K562 (cell line): ENCODE measurements around the gene HLCS. TPM values are rescaled to one million over a fixed set of nuclear protein-coding genes. Genes with fewer than 3 reads are reported as not detected.

Experiments used
- ARNT ChIP-seq, 2 experiments: fragments of 450-650 bp; IDR thresholded peaks; 2 replicates each; pipeline ENCODE4 v1.6.1; 2016; ENCODE audit warnings: mild to moderate bottlenecking in 1 of 2
- CHD2 ChIP-seq: IDR thresholded peaks from 2 replicates; pipeline ENCODE4 v1.6.1; 2011; ENCODE audit warnings: low read depth, low read length
- EGR1 ChIP-seq: fragments of 450-650 bp; conservative IDR thresholded peaks from 2 replicates; pipeline ENCODE4 v1.6.1; 2017; ENCODE audit warnings: mild to moderate bottlenecking
- FOXK1 ChIP-seq: sonication (generic); formaldehyde crosslinking; IDR thresholded peaks from 2 replicates; pipeline ENCODE4 v1.8.0; 2022; ENCODE audit warnings: missing genetic modification reagents, mild to moderate bottlenecking, borderline replicate concordance
- MAZ ChIP-seq, 2 experiments: fragments of 450-650 bp in 1 of 2; sonication (generic) in 1 of 2; formaldehyde crosslinking; IDR thresholded peaks in 1 of 2; conservative IDR thresholded peaks in 1 of 2; 2 replicates each; pipeline versions ENCODE4 v1.4.0 to v1.5.0; 2020; ENCODE audit warnings: mild to moderate bottlenecking in 1 of 2, missing genetic modification reagents in 1 of 2
- MCM7 ChIP-seq, 2 experiments: fragments of 450-650 bp; IDR thresholded peaks; 2 replicates each; pipeline ENCODE4 v1.6.1; 2016 to 2018
- NBN ChIP-seq: fragments of 450-650 bp; IDR thresholded peaks from 2 replicates; pipeline ENCODE4 v1.6.1; 2016; ENCODE audit warnings: low read depth, mild to moderate bottlenecking
- RAD21 ChIP-seq, 2 experiments: fragments of 250-450 bp in 1 of 2; fragments of 450-650 bp in 1 of 2; sonication (Bioruptor Pico) in 1 of 2; formaldehyde crosslinking in 1 of 2; IDR thresholded peaks in 1 of 2; conservative IDR thresholded peaks in 1 of 2; 2 replicates each; pipeline versions ENCODE4 v1.4.0 to v1.8.0; 2020 to 2022; ENCODE audit warnings: mild to moderate bottlenecking in 2 of 2, moderate library complexity in 1 of 2
- RBFOX2 ChIP-seq: fragments of 200-400 bp; formaldehyde crosslinking; IDR thresholded peaks from 2 replicates; pipeline ENCODE4 v1.6.1; 2017; ENCODE audit warnings: low read depth, mild to moderate bottlenecking, low read length, moderate library complexity
- SIN3B ChIP-seq: fragments of 450-650 bp; IDR thresholded peaks from 2 replicates; pipeline ENCODE4 v1.6.1; 2017; ENCODE audit warnings: low read depth, mild to moderate bottlenecking, moderate library complexity
- SUPT5H ChIP-seq: fragments of 450-650 bp; IDR thresholded peaks from 2 replicates; pipeline ENCODE4 v1.6.1; 2016
- ZBTB9 ChIP-seq: fragments of 450-650 bp; formaldehyde crosslinking; IDR thresholded peaks from 2 replicates; pipeline ENCODE4 v1.4.0; 2020; ENCODE audit warnings: mild to moderate bottlenecking, moderate library complexity
- polyA plus RNA-seq, 8 experiments: library from polyadenylated mRNA; depleted of rRNA in 4 of 8; stranded (reverse) in 5 of 8; unstranded in 3 of 8; fragments of >200 nt; fragmentation: Nextera tagmentation in 2 of 8; fragmentation: Illumina TruSeq in 1 of 8; extraction: Ambion mirVana in 2 of 8; extraction: Trizol in 1 of 8; gene quantifications; 2 replicates each; pipeline versions ENCODE4 v1.2.1 to v1.2.3, GENCODE V29; 2011 to 2014; ENCODE audit warnings: inconsistent platforms in 1 of 8, missing spikeins in 1 of 8
- total RNA-seq, 7 experiments: library from RNA; depleted of rRNA in 6 of 7; stranded (reverse); fragments of >200 nt in 6 of 7; fragmentation: Illumina TruSeq in 2 of 7; extraction: Trizol in 2 of 7; gene quantifications; 2 replicates each; pipeline versions ENCODE4 v1.2.1 to v1.2.3, GENCODE V29; 2011 to 2021; ENCODE audit warnings: low replicate concordance in 1 of 7
- TF ChIP-seq, protein P1 (sequence below), 2 experiments: fragments of 450-650 bp; formaldehyde crosslinking in 1 of 2; IDR thresholded peaks; 2 replicates each; pipeline versions ENCODE4 v1.4.0 to v1.6.1; 2014 to 2020; ENCODE audit warnings: mild to moderate bottlenecking in 2 of 2, borderline replicate concordance in 1 of 2, low read depth in 1 of 2
- TF ChIP-seq, protein P2 (sequence below): fragments of 450-650 bp; formaldehyde crosslinking; IDR thresholded peaks from 2 replicates; pipeline ENCODE4 v1.4.0; 2020; ENCODE audit warnings: mild to moderate bottlenecking, moderate library complexity
- TF ChIP-seq, protein P3 (sequence below): fragments of 450-650 bp; formaldehyde crosslinking; IDR thresholded peaks from 2 replicates; pipeline ENCODE4 v1.4.0; 2022; ENCODE audit warnings: missing genetic modification characterization

Gene HLCS
- total and polyA plus RNA-seq, 9 of the 15 experiments (the other 6 are each of a cell fraction or from before 2014, with no cell fraction given), result 3.0 to 21.5 (median 17.1) TPM

- TF ChIP-seq, protein P1, sequence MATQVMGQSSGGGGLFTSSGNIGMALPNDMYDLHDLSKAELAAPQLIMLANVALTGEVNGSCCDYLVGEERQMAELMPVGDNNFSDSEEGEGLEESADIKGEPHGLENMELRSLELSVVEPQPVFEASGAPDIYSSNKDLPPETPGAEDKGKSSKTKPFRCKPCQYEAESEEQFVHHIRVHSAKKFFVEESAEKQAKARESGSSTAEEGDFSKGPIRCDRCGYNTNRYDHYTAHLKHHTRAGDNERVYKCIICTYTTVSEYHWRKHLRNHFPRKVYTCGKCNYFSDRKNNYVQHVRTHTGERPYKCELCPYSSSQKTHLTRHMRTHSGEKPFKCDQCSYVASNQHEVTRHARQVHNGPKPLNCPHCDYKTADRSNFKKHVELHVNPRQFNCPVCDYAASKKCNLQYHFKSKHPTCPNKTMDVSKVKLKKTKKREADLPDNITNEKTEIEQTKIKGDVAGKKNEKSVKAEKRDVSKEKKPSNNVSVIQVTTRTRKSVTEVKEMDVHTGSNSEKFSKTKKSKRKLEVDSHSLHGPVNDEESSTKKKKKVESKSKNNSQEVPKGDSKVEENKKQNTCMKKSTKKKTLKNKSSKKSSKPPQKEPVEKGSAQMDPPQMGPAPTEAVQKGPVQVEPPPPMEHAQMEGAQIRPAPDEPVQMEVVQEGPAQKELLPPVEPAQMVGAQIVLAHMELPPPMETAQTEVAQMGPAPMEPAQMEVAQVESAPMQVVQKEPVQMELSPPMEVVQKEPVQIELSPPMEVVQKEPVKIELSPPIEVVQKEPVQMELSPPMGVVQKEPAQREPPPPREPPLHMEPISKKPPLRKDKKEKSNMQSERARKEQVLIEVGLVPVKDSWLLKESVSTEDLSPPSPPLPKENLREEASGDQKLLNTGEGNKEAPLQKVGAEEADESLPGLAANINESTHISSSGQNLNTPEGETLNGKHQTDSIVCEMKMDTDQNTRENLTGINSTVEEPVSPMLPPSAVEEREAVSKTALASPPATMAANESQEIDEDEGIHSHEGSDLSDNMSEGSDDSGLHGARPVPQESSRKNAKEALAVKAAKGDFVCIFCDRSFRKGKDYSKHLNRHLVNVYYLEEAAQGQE (IDR thresholded peaks at IDR 0.05; ENCODE audit: borderline replicate concordance), result peak; percentile 79; the same call in 1 of the 2 replicates
- TF ChIP-seq, protein P1 (CRISPR knock-in tag; IDR thresholded peaks at IDR 0.05; ENCODE audit: low read depth), result 0 out of 2 replicates have a peak, but pooled peaks have one; percentile 25
- TF ChIP-seq MCM7 (IDR thresholded peaks at IDR 0.05) (no peak), ARNT (IDR thresholded peaks at IDR 0.05) (peak in 1 of 2 experiments; percentile 42; a peak in 1 of 4 replicates), SIN3B (peak; percentile 20; the same call in 1 of the 2 replicates), NBN (0 out of 2 replicates have a peak, but pooled peaks have one; percentile 36), CHD2 (no peak), RBFOX2 (0 out of 2 replicates have a peak, but pooled peaks have one; percentile 28), ZBTB9 (CRISPR knock-in tag) (0 out of 2 replicates have a peak, but pooled peaks have one; percentile 52), EGR1 (no peak), MAZ (CRISPR knock-in tag; conservative IDR thresholded peaks at IDR 0.05 in 1 of 2, IDR thresholded peaks at IDR 0.05 in 1 of 2) (peak; percentile 41 to 50; a peak in 2 of 4 replicates), RAD21 (CRISPR knock-in tag; conservative IDR thresholded peaks at IDR 0.05 in 1 of 2, IDR thresholded peaks at IDR 0.05 in 1 of 2) (peak; percentile 71 to 88), FOXK1 (CRISPR knock-in tag) (no peak), SUPT5H (no peak)
- TF ChIP-seq, protein P2, sequence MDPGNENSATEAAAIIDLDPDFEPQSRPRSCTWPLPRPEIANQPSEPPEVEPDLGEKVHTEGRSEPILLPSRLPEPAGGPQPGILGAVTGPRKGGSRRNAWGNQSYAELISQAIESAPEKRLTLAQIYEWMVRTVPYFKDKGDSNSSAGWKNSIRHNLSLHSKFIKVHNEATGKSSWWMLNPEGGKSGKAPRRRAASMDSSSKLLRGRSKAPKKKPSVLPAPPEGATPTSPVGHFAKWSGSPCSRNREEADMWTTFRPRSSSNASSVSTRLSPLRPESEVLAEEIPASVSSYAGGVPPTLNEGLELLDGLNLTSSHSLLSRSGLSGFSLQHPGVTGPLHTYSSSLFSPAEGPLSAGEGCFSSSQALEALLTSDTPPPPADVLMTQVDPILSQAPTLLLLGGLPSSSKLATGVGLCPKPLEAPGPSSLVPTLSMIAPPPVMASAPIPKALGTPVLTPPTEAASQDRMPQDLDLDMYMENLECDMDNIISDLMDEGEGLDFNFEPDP (CRISPR knock-in tag), result 0 out of 2 replicates have a peak, but pooled peaks have one; percentile 55
- TF ChIP-seq, protein P3, sequence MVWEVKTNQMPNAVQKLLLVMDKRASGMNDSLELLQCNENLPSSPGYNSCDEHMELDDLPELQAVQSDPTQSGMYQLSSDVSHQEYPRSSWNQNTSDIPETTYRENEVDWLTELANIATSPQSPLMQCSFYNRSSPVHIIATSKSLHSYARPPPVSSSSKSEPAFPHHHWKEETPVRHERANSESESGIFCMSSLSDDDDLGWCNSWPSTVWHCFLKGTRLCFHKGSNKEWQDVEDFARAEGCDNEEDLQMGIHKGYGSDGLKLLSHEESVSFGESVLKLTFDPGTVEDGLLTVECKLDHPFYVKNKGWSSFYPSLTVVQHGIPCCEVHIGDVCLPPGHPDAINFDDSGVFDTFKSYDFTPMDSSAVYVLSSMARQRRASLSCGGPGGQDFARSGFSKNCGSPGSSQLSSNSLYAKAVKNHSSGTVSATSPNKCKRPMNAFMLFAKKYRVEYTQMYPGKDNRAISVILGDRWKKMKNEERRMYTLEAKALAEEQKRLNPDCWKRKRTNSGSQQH (CRISPR knock-in tag), result no peak
Measured at GRCh38 chr21:37009740-37010341, 43.4 kb upstream of the HLCS start (continued).
